ENCODE data around the gene DENND1A. TPM values are rescaled to one million over a fixed set of nuclear protein-coding genes. Genes with fewer than 3 reads are reported as not detected.

The DENND1A gene
- total RNA-seq, 4 donors from 2014 or later = 19.2 to 26.9 (median 24.0) TPM

DNA sequence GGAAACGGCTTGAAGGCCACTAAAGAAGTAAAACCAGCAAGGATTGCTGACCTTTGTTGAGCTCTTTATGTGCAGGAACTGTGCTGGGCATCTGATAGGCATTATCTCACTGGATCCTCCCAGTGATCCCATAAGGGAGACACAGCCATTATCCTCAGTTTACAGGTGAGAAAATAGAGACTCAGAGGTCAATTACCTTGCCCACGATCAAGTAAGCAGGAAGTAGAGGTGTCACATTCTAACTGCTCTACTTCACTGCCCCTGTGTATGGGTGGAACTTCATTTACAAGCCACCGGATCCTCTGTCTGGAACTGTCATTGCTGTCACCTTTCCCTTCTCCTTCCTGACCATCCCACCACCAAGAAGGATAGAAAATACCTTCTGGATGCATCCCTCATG is 325.1 kb downstream of the DENND1A start:
- H3K9me3 ChIP-seq = no peaks in the 10 kb centered on the region

DNA sequence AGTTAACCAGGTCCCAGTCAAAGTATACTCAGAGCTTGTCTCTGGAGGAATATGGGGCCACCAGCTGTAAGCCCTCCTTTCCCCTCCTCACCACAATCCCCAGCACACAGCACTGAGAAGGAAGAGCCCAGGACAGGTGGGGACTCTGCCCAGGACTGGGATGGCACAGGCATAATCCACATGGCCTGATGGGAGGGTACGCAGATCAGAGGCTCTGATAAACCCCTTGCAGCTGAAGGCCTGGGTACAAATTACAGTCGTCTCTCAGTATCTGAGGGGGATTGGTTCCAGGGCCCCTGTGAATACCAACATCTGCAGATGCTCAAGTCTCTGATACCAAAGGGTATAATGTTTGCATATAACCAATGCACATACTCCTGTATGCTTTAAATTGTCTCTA is 328.1 kb downstream of the DENND1A start:
- intact Hi-C loops (cut with DNase I) = no loop called here
- H3K27me3 ChIP-seq = no peaks in the 10 kb centered on the region
- no peak for DNase-seq (ENCODE audit: extremely low spot score)
- H3K36me3 ChIP-seq = peaks cover 0 to 7% (median 3%) of the 10 kb centered on the region in 4 donors
- TF ChIP-seq, protein P1, sequence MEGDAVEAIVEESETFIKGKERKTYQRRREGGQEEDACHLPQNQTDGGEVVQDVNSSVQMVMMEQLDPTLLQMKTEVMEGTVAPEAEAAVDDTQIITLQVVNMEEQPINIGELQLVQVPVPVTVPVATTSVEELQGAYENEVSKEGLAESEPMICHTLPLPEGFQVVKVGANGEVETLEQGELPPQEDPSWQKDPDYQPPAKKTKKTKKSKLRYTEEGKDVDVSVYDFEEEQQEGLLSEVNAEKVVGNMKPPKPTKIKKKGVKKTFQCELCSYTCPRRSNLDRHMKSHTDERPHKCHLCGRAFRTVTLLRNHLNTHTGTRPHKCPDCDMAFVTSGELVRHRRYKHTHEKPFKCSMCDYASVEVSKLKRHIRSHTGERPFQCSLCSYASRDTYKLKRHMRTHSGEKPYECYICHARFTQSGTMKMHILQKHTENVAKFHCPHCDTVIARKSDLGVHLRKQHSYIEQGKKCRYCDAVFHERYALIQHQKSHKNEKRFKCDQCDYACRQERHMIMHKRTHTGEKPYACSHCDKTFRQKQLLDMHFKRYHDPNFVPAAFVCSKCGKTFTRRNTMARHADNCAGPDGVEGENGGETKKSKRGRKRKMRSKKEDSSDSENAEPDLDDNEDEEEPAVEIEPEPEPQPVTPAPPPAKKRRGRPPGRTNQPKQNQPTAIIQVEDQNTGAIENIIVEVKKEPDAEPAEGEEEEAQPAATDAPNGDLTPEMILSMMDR (IDR thresholded peaks at IDR 0.05) = no peak
- H3K9me3 ChIP-seq = no peaks in the 10 kb centered on the region
- no peak overlapping the region for H3K27ac ChIP-seq (replicated peaks in 1 of 4)
- 95% methylated on average over 2 of the region's 2 CpGs for WGBS
- H3K4me3 ChIP-seq = no peak overlapping the region
- H3K4me1 ChIP-seq = no peaks in the 10 kb centered on the region

More for the DNA sequence above, 325.1 kb downstream of the DENND1A start:
- Histone ChIP-seq H3K27ac (replicated peaks in 1 of 4) (no peak overlapping the region), H3K4me3 (no peak overlapping the region), H3K36me3 (peaks cover 0 to 17% (median 8%) of the 10 kb centered on the region in 4 donors), H3K4me1 (no peaks in the 10 kb centered on the region), H3K27me3 (no peaks in the 10 kb centered on the region)
- TF ChIP-seq, protein P1 (IDR thresholded peaks at IDR 0.05) = no peak
- TF ChIP-seq EP300 (IDR thresholded peaks at IDR 0.05) (no peak), POLR2A (IDR thresholded peaks at IDR 0.05; ENCODE audit: low read depth) (no peak), POLR2AphosphoS5 (IDR thresholded peaks at IDR 0.05) (no peak)
- DNase-seq (ENCODE audit: extremely low spot score) = no peak
- 91% methylated on average over 3 of the region's 3 CpGs for WGBS
- intact Hi-C loops (cut with DNase I) = no loop called here

DNA sequence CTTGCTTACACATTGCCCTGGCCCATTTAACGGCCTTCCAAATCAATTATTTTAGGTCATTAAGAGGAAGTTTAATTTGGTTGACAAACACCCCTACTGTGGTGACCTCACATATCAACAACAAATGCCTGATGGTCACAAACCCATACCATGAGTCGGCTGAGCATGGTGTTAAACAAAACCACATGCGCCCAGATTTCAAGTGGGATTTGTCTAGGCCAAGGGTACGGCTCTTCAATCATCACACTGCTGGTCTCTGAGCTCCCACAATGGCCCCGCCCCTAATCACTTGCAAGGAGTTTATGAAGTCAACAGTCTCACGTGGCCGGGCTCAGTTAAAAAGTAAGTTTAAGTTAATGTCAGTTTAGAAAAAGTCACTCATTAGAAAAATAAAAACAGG is 330.1 kb downstream of the DENND1A start:
- no peak overlapping the region for H3K4me3 ChIP-seq
- DNase-seq (ENCODE audit: extremely low spot score) = peak; percentile 89
- no peaks in the 10 kb centered on the region for H3K9me3 ChIP-seq
- WGBS = 94% methylated on average over 7 of the region's 7 CpGs
- no peaks in the 10 kb centered on the region for H3K4me1 ChIP-seq
- TF ChIP-seq, protein P1 (IDR thresholded peaks at IDR 0.05) = no peak
- no peak for TF ChIP-seq POLR2A (IDR thresholded peaks at IDR 0.05; ENCODE audit: low read depth)
- no peak for TF ChIP-seq POLR2AphosphoS5 (IDR thresholded peaks at IDR 0.05)
- no peak for TF ChIP-seq EP300 (IDR thresholded peaks at IDR 0.05)
- no peak overlapping the region for H3K27ac ChIP-seq (replicated peaks in 1 of 4)
- no peaks in the 10 kb centered on the region for H3K27me3 ChIP-seq
- intact Hi-C loops (cut with DNase I) = no loop called here
- peaks cover 0 to 3% (median 1%) of the 10 kb centered on the region in 4 donors for H3K36me3 ChIP-seq

DNA sequence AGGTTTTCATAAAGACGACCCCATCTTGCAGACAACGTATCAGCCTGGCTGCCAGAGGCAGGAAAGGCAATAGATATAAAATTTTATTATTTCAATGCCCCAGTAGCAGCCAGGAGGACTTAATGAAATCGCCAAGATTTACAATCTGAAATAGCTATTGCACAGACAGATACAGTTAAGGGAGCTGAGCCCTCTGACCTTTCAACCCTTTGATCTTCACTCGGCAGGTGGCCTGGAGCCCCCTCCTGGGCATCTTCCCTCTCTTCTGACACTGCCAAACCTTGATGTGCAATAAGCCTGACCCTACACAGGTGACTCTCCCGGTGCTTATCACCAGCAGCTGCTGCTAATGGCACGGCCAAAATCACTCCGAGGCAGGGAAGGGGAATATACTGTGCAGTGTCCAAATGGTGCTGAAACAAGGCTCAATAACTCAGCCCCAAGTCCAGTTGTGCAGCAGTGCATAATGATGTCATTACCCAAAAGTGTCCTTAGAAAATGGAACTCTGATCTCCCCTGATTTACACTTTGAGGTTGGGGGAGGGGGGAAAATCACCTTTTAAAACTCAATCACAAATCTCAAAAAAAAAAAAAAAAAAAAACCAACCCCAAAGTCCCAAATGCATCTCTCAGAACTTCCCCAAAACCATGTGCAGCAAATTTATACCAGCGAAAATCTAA is 331.9 kb downstream of the DENND1A start:
- WGBS = 86% methylated on average over 7 of the region's 8 CpGs
- Histone ChIP-seq H3K4me1 (no peaks in the 10 kb centered on the region), H3K27ac (replicated peaks in 1 of 4) (no peak overlapping the region), H3K36me3 (peaks cover 0 to 3% (median 0%) of the 10 kb centered on the region in 4 donors), H3K27me3 (no peaks in the 10 kb centered on the region), H3K4me3 (no peak overlapping the region), H3K9me3 (no peaks in the 10 kb centered on the region)
- peak; percentile 47 for DNase-seq (ENCODE audit: extremely low spot score)
- TF ChIP-seq POLR2A (IDR thresholded peaks at IDR 0.05; ENCODE audit: low read depth) (no peak), EP300 (IDR thresholded peaks at IDR 0.05) (no peak), POLR2AphosphoS5 (IDR thresholded peaks at IDR 0.05) (no peak)
- TF ChIP-seq, protein P1 (IDR thresholded peaks at IDR 0.05) = no peak
- intact Hi-C loops (cut with DNase I) = no loop called here

DNA sequence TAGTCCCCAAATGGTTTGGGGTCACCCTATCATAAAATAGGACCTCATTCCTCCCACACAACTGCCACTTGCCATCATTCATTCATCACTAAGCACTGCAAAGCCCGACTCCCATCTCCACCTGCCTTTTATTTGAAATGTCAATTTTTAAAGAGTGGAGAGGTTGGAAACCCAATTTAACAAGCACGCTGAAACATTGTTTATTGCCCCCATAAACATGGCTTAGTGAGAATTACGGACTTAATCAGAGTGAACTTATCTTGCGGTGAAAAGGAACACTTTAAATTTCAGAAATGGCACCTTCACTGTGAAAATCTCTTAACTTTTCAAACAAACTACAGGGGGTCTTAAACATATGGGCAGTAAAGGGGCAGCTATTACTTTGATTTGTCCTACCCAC is 332.9 kb downstream of the DENND1A start:
- no peaks in the 10 kb centered on the region for H3K4me1 ChIP-seq
- H3K36me3 ChIP-seq = no peaks in the 10 kb centered on the region
- WGBS = 99% methylated on average over 4 of the region's 4 CpGs
- no peak for DNase-seq (ENCODE audit: extremely low spot score)
- no peaks in the 10 kb centered on the region for H3K9me3 ChIP-seq
- H3K27ac ChIP-seq (replicated peaks in 1 of 4) = no peak overlapping the region
- intact Hi-C loops (cut with DNase I) = no loop called here
- no peak for TF ChIP-seq POLR2AphosphoS5 (IDR thresholded peaks at IDR 0.05)
- TF ChIP-seq, protein P1 (IDR thresholded peaks at IDR 0.05) = no peak
- TF ChIP-seq EP300 (IDR thresholded peaks at IDR 0.05) = no peak
- TF ChIP-seq POLR2A (IDR thresholded peaks at IDR 0.05; ENCODE audit: low read depth) = no peak
- no peak overlapping the region for H3K4me3 ChIP-seq
- H3K27me3 ChIP-seq = no peaks in the 10 kb centered on the region
